ENCODE results near the gene PRR20G.
"Not testable (repeated sequence)": the region's sequence is repeated elsewhere in the genome, so short reads cannot be mapped to it uniquely, and the experiment has no call there.

The PRR20G gene

DNA sequence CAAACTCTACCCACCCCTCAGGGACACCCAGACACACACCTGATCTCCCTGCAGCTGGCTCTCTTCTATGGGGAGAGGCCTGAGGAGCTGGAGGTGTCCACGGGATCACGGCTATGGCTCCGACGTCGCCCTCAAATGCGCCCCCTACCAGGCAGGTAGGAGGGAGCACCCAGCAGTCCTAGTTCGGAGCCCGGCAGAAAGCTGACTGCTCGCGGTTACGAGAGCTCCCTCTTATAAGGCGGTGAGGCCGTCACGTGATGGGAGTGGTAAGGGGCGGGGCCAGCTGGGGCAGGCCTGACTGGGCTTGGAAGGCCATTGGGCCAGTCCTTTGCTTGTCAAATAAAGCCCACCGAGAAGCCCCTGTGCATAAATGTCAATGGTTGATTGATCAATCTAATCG lies at the start of gene PRR20G:
Gene PRR20G (minus strand): TSS at position 207 of the 400 bp plus-strand sequence. CDS start 681 bp downstream, outside the sequence.
- no peak for DNase-seq (ENCODE audit: low spot score)

- no peak for DNase-seq (ENCODE audit: low spot score)
Measured at GRCh38 chr3:127337001-127337400, 49.2 kb upstream of the PRR20G start.

- no peak for DNase-seq (ENCODE audit: low spot score)
Measured at GRCh38 chr3:127336101-127336500, 48.3 kb upstream of the PRR20G start.

DNA sequence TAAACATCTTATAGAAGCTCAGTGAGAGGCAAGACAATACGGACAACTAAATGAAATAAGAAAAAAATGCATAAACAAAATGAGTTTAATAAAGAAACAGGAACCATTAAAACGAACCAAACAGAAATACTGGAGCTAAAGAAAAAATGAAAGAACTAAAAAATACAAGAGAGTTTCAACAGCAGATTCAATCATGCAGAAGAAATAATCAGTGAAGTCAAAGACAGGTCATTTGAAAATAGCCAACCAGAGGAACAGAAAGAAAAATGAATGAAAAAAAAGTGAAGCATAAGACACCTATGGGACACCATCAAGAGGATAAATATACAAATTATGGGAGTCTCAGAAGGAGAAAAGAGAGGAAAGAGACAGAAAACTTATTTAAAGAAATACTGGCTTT lies 42.5 kb upstream of the PRR20G start:
- DNase-seq (ENCODE audit: low spot score), result no peak

- no peak for DNase-seq (ENCODE audit: low spot score)
Measured at GRCh38 chr3:127329631-127330285, 41.9 kb upstream of the PRR20G start.

DNA sequence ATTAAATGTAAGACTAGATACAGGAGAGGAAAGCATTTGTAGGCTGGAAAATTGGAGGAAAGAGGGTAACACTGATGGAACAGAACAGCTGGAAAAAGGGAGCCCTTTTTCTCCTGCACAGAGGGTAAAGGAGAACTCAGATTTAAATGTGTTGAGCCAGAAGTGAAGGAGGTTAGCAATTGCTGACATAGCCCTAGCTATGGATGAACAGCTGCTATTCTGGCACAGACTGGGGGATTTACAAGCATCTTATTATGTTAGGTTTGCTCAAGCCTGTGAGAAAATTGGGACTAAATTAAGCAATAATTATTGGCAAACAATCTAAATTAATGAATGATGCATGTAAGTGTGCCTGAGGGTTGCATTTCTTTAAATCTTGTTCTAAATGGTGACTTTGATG lies 40.6 kb upstream of the PRR20G start:
- no peak for DNase-seq (ENCODE audit: low spot score)

DNA sequence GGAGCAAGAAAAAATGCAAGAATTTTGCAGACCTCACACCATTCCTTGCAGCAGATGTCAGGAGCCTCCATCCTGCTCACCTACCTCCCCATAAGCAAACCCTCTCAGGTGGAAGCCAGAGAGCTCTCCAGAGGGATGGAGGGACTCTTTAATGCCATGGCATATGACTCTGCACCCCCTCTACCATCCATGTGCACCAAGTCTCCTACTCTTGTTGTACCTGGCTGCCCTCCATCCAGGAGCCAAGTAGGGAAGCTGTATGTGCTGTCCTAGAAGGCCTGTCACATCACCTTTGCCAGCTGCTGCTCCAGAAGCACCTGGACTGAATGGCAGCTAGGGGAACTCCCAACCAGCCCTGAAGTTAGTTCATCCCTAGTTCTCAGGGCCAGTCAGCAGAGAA lies 38.5 kb upstream of the PRR20G start:
- no peak for DNase-seq (ENCODE audit: low spot score)

DNA sequence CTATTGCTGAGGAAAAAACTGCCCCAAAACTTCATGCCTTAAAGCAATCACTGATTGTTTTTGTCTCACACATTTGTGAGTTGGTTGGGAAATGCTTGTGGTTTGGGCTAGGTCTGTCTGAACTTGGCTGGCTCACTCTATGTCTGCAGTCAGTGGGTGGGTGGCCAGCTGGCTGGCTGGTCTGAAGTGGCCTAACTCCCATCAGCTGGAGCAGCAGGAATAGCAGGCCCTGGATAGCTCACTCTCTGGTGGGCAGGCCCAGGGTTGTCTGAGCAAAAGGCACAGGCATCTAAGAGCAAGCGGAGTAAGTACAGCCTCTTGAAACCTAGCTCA lies 37.7 kb upstream of the PRR20G start:
- no peak for DNase-seq (ENCODE audit: low spot score)

GRCh38 chr3:127324913-127325628 lies 37.2 kb upstream of the PRR20G start:
- DNase-seq (ENCODE audit: low spot score), result no peak

- no peak for DNase-seq (ENCODE audit: low spot score)
Measured at GRCh38 chr3:127324076-127324475, 36.2 kb upstream of the PRR20G start.

GRCh38 chr3:127323581-127323980 lies 35.7 kb upstream of the PRR20G start:
- no peak for DNase-seq (ENCODE audit: low spot score)

DNA sequence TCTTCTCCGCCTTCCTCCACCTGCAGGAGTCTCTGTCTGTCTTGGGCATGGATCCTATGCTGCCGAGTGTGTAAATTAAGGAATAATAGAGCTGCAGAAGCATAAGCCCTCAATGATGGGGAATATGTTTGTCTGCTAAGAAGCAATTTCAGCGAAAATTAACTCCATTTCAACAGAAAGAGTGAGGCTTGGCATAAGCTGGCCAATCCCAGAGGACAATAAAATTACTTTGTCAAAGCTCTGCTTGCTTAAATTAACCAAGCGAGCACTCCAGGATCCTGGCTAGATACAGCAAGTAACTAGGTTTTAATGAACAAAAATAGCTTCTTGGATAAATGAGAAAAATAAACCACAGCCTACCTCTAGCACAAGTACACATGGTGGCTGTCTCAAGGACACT lies 33.5 kb upstream of the PRR20G start:
- DNase-seq (ENCODE audit: low spot score), result no peak

GRCh38 chr3:127320529-127321121 lies 32.8 kb upstream of the PRR20G start:
- DNase-seq (ENCODE audit: low spot score), result no peak

DNA sequence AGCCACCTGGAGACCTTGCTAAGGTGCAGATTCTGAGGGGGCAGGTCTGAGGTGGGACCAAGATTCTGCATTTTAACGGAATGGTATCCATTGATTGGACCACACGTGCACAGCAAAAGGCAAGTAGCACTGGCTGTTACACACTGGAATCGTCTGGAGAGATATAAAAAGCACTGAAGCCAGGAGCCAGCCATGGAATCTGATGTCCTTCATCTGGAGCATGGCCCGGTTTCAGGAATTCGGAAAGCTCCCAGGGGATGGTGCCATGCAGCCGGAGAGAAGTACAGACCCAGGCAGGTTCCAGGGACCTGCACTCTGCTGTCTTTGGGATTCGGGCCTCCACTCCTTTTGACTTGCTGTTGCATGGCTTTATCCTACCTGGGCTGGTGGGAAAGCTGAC lies 28.8 kb upstream of the PRR20G start:
- DNase-seq (ENCODE audit: low spot score), result no peak

DNA sequence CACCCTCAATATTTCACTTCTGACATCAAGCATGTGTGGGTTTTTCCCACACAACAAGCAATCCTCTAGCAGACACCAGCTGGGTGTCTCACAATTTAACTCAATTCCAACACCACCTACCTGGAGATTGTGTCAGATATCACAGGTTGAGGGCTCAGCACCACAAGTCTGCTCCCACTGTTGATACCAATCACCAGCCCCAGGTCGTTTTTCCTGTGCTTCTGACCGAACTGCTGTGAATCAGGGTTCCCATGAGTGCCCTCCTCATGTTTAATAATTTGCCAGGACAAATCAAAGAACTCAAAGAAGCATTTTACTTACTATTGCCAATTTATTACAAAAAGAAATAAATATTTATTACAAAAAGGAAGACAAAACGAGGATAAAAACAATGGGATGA lies 25.0 kb upstream of the PRR20G start:
- DNase-seq (ENCODE audit: low spot score), result no peak

GRCh38 chr3:127308821-127309220 lies 21.0 kb upstream of the PRR20G start:
- DNase-seq (ENCODE audit: low spot score), result not testable (repeated sequence)

DNA sequence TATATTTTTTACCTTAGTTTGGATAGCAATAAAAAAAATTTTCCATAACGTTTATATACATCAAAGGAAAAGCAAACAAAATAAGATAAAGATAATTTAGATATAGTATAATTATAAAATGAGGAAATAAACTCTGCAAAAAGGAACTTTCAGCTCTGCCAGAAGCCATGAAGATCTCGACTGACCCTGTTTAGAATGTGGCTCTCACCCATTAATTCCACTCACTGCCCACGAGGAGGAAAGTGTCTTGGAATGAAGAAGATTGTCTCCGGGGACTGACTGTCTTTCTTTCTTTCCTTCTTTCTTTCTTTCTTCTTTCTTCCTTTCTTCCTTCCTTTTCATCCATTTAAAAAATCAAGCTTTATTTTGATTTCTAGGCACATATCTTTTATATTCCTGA lies 20.1 kb upstream of the PRR20G start:
- DNase-seq (ENCODE audit: low spot score), result no peak

DNA sequence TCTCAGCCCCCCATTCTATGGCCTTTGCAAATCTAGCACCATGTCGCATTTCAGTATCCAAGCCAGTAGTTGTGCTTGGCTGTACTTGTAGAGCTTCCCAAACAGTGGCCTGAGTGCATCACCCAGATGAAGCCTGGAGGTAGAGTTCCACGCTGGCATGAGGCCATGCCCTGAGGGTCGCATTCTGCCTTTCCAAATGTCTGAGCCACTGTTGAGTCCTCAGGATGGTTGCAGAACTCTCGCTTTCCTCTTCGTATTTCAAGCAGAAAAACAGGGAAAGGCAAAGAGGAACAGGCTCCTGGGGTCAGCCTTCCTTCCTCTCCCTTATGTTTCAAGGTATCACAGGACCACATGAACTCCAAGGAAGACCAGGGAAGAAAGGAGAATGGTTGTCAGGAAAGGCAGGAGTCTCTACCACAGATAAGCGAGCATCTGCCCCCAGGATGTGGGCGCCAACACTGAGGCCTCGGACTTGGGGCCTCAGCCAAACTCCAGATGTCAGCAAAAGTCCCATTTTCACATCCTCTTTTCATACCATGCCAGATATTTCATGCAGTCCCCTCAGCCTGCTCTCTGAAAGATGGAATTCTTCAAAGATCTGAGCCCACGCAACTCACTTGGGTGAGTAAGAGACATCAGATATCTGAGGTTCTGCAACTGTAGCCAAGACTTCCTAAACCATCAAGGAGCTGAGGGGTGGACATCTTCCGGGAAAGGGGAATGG lies 19.4 kb upstream of the PRR20G start:
- DNase-seq (ENCODE audit: low spot score), result no peak

DNA sequence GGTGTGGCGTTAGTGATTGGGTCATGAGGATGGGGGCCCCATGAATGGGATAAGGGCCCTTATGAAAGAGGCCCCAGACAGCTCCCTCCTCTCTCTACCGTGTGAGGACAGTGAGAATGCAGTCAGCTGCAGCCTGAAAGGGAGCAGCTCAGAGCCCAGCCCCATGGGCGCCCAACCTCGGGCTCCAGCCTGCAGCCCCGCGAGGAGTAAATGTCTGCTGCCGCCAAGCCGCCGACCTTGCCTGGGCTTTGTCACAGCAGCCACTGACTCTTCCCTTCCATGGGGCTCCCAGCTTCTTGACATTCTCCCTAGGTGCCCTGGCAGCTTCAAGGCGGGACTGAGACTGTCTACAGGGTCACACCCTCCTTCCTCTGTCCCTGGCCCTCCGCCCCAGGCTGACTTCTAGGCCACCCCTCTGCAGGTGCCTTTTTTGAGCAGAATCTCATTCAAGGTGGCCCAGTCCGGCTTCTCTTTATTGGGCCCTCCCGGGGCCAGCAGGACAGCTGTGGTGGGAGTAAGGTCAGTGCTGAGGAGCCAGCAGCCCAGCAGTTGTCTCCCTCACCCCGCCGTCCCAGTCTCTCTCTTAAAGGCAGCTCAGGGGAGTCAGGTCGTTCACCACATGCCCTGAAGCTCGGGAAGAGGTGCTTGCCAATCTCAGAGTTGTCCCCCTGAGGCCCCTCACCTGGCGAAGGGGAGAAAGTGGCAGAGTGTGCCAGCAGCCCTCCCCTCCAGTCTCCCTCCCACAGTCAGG lies 18.7 kb upstream of the PRR20G start:
- no peak for DNase-seq (ENCODE audit: low spot score)

DNA sequence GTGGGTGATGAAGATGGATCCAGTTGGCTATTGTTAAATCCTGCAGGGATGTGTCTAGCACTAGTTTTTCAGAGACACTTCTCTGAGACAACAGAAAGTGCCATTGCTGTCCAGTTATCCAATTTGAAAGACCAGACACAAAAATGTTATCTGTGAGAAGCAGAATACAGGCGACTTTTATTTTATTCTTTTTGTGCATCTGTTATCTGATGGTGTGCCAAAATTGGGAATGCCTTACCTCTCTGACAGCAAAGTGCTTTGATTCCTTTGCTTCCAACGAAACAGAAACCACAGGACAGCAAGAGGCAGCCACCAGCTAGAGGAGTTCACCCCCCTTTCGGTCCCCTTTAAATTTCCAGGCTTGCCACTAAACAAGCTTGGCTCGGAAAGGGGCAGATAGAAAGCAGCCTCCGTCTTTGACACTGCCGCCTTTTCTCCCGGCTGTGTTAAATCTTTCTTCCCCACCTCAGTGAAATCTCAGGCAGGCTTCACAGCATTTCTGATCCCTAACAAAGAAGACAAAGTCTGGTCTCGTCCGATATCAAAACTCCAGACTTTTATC lies 17.7 kb upstream of the PRR20G start:
- no peak for DNase-seq (ENCODE audit: low spot score)

GRCh38 chr3:127304121-127304744 lies 16.4 kb upstream of the PRR20G start:
- DNase-seq (ENCODE audit: low spot score), result no peak

All from kidney capillary endothelial cell (primary cell).